ENCODE measurements around the gene SCARB1. TPM values are rescaled to one million over a fixed set of nuclear protein-coding genes. Genes with fewer than 3 reads are reported as not detected.
A peak's percentile ranks its signal among the peaks of the same experiment; 100 is the strongest.

Gene SCARB1
- total and polyA plus RNA-seq, 2 of the 13 experiments (the other 11 are each of a cell fraction or from before 2014, with no cell fraction given), result 63.4 to 160 TPM

DNA sequence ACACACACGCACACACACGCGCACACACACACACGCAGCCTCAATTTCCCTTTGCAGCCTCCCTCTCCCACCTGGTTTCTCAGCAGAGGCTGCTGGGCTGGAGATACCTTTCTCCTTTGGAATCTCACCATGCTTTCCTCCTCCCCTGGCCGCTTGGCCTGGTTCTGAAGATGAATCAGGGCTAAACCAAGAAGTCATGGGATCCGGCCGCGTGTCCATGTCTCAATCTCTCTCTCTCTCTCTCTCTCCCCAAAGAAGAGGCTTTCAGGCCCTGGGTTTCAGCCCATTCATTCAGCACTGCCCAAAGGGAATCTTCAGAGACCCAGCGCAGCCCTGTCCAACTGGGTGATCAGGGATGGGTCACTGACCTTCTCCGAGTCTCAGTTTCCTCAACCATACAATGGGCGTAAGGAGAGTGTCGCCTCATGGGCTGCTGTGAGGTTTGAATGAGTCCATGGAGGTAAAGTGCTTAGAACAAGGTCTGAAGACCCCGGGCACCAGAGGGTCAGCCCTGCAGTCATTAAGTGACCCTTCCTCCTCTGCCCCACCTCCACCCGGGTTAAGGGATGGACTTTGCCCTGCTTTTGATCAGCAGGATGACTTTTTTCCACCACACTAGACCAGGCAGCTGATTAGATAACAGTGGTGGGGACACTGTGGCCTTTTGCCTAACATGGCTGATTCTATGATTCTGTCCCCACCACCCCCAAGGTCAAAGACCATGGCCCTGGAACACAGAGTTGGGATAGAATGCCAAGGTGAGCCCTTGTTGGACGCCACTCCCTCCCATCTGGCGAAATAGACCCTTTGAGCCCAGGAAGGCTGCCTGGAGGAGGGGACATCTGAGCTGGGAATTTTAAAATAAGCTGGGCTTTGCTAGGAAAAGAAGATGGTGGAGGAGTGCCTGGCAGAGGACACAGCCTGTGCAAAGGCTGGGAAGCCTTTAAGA is 42.1 kb downstream of the SCARB1 start (continued):
- TF ChIP-seq, protein P1, sequence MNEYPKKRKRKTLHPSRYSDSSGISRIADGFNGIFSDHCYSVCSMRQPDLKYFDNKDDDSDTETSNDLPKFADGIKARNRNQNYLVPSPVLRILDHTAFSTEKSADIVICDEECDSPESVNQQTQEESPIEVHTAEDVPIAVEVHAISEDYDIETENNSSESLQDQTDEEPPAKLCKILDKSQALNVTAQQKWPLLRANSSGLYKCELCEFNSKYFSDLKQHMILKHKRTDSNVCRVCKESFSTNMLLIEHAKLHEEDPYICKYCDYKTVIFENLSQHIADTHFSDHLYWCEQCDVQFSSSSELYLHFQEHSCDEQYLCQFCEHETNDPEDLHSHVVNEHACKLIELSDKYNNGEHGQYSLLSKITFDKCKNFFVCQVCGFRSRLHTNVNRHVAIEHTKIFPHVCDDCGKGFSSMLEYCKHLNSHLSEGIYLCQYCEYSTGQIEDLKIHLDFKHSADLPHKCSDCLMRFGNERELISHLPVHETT (CRISPR knock-in tag; conservative IDR thresholded peaks at IDR 0.05), result no peak
- peak; percentile 61; the same call in 1 of the 2 replicates for TF ChIP-seq NRL (CRISPR knock-in tag; IDR thresholded peaks at IDR 0.05; ENCODE audit: borderline replicate concordance)
- no peak; the same call in 1 of the 2 replicates for TF ChIP-seq FOXK2 (IDR thresholded peaks at IDR 0.05)
- TF ChIP-seq TCF12 (IDR thresholded peaks at IDR 0.05), result no peak
- no peak for TF ChIP-seq TCF12 (CRISPR knock-in tag; IDR thresholded peaks at IDR 0.05)
- peak; percentile 28; the same call in 1 of the 2 replicates for TF ChIP-seq MIER2 (CRISPR knock-in tag; IDR thresholded peaks at IDR 0.05)
- no peak for TF ChIP-seq SRSF9 (IDR thresholded peaks at IDR 0.05; ENCODE audit: borderline replicate concordance, insufficient read depth, low read depth, low read length, poor library complexity, severe bottlenecking)
- TF ChIP-seq, protein P2, sequence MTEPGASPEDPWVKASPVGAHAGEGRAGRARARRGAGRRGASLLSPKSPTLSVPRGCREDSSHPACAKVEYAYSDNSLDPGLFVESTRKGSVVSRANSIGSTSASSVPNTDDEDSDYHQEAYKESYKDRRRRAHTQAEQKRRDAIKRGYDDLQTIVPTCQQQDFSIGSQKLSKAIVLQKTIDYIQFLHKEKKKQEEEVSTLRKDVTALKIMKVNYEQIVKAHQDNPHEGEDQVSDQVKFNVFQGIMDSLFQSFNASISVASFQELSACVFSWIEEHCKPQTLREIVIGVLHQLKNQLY (CRISPR knock-in tag; IDR thresholded peaks at IDR 0.05), result peak; percentile 77
- TF ChIP-seq PAX8 (CRISPR knock-in tag; IDR thresholded peaks at IDR 0.05; ENCODE audit: borderline replicate concordance), result no peak
- TF ChIP-seq ZNF878 (CRISPR knock-in tag; IDR thresholded peaks at IDR 0.05), result 0 out of 2 replicates have a peak, but pooled peaks have one; percentile 58
- TF ChIP-seq, protein P3, sequence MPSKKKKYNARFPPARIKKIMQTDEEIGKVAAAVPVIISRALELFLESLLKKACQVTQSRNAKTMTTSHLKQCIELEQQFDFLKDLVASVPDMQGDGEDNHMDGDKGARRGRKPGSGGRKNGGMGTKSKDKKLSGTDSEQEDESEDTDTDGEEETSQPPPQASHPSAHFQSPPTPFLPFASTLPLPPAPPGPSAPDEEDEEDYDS (CRISPR knock-in tag; IDR thresholded peaks at IDR 0.05), result peak; percentile 39; the same call in 1 of the 2 replicates
- TF ChIP-seq, protein P4, sequence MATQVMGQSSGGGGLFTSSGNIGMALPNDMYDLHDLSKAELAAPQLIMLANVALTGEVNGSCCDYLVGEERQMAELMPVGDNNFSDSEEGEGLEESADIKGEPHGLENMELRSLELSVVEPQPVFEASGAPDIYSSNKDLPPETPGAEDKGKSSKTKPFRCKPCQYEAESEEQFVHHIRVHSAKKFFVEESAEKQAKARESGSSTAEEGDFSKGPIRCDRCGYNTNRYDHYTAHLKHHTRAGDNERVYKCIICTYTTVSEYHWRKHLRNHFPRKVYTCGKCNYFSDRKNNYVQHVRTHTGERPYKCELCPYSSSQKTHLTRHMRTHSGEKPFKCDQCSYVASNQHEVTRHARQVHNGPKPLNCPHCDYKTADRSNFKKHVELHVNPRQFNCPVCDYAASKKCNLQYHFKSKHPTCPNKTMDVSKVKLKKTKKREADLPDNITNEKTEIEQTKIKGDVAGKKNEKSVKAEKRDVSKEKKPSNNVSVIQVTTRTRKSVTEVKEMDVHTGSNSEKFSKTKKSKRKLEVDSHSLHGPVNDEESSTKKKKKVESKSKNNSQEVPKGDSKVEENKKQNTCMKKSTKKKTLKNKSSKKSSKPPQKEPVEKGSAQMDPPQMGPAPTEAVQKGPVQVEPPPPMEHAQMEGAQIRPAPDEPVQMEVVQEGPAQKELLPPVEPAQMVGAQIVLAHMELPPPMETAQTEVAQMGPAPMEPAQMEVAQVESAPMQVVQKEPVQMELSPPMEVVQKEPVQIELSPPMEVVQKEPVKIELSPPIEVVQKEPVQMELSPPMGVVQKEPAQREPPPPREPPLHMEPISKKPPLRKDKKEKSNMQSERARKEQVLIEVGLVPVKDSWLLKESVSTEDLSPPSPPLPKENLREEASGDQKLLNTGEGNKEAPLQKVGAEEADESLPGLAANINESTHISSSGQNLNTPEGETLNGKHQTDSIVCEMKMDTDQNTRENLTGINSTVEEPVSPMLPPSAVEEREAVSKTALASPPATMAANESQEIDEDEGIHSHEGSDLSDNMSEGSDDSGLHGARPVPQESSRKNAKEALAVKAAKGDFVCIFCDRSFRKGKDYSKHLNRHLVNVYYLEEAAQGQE (IDR thresholded peaks at IDR 0.05; ENCODE audit: borderline replicate concordance in 1 of 2, low read depth in 1 of 2, low read length in 2 of 2), result peak in 1 of 2 experiments; percentile 44; a peak in 1 of 4 replicates
- TF ChIP-seq HMG20B (CRISPR knock-in tag; conservative IDR thresholded peaks at IDR 0.05), result peak; percentile 65; the same call in 1 of the 2 replicates
- peak; percentile 77 for TF ChIP-seq SRF (IDR thresholded peaks at IDR 0.05; ENCODE audit: low read depth, low read length)
- peak; percentile 77; the same call in 1 of the 2 replicates for TF ChIP-seq ATF2 (CRISPR knock-in tag; IDR thresholded peaks at IDR 0.05)
- no peak for TF ChIP-seq FOXO4 (CRISPR knock-in tag; conservative IDR thresholded peaks at IDR 0.05)
- no peak for TF ChIP-seq ZSCAN12 (CRISPR knock-in tag; IDR thresholded peaks at IDR 0.05)
- TF ChIP-seq ZNF841 (CRISPR knock-in tag; IDR thresholded peaks at IDR 0.05; ENCODE audit: borderline replicate concordance), result no peak
- TF ChIP-seq ZFP1 (CRISPR knock-in tag; IDR thresholded peaks at IDR 0.05), result peak; percentile 53; the same call in 1 of the 2 replicates
